ENCODE results near the gene DBX2.
"Not testable (repeated sequence)": the region's sequence is repeated elsewhere in the genome, so short reads cannot be mapped to it uniquely, and the experiment has no call there.

The DBX2 gene

GRCh38 chr12:45050751-45051571, at the start of gene DBX2:
TSS of gene DBX2 (minus strand) at chr12:45051099. CDS start at chr12:45050927, 172 bp downstream.
- DNase-seq (ENCODE audit: low spot score): no peak

- DNase-seq (ENCODE audit: low spot score): no peak
Observed at GRCh38 chr12:45098766-45099165, 47.9 kb upstream of the DBX2 start.

DNA sequence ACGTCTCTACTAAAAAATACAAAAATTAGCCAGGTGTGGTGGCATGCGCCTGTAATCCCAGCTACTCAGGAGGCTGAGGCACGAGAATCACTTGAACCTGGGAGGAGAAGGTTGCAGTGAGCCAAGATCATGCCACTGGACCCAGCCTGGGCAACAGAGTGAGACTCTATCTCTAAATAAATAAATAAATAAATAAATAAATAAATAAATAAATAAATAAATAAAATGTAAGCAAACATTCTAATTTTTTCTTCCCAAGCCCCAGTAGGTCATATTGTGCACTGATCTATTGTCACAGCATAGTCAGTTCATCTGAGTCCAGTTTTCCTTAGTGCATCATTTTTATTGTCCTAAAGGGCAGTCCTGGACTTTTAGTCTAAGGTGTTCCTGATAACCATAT, 44.5 kb upstream of the DBX2 start:
- not testable (repeated sequence) for DNase-seq (ENCODE audit: low spot score)

- no peak for DNase-seq (ENCODE audit: low spot score)
Observed at GRCh38 chr12:45093051-45093450, 42.2 kb upstream of the DBX2 start.

DNA sequence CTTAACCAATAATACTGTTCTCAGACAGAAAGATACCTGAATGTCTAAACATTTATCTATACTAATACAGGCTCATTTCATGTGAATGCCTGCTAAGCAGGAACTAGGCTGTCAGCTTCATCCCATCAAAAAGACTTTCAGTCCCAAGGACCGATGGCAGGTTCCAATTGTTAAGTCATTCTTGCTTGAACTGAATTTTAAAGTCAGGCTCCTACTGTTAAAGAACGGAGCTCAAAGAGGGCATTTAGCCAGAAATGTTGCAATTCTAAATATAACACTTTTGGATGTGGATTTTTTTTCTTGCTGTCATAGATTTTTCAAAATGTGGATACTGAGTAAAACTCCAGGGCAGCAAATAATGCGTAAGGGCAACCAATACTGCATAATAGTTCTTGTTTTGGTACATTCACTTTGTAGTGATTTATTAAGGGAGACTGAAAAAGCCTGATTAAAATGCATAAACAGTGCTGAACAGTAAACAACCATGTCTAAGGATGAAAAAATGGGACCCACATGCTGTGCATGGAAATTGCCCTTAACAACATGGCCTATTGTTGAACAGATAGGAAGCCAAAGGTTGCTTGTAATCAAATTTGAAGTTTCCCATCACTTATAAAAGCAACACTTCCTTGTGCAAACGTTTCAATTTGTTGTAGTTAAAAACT, 38.6 kb upstream of the DBX2 start:
- no peak for DNase-seq (ENCODE audit: low spot score)

DNA sequence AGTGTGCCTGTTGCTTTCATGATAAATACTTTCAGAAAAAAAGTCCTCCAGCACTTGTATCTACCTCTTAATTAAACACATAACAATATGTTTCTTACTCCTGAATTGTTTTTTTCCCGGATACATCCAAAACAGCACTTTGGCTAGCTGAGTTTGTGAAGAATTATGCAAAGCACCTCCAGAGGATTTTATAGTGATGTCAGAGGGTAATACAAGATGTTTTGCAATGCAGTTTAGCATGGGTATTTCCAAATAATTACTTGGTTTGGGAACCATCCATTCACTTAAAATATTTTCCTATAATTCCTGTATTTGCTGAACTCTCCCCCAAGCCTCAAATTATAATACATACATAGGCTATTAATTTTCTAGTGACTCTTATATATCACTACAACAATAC, 37.7 kb upstream of the DBX2 start:
- no peak for DNase-seq (ENCODE audit: low spot score)

GRCh38 chr12:45084248-45084647, 33.3 kb upstream of the DBX2 start:
- DNase-seq (ENCODE audit: low spot score): not testable (repeated sequence)

- DNase-seq (ENCODE audit: low spot score): no peak
Observed at GRCh38 chr12:45077251-45077650, 26.4 kb upstream of the DBX2 start.

- DNase-seq (ENCODE audit: low spot score): no peak
Observed at GRCh38 chr12:45076417-45077026, 25.6 kb upstream of the DBX2 start.

- no peak for DNase-seq (ENCODE audit: low spot score)
Observed at GRCh38 chr12:45075587-45076282, 24.8 kb upstream of the DBX2 start.

- no peak for DNase-seq (ENCODE audit: low spot score)
Observed at GRCh38 chr12:45065125-45065626, 14.3 kb upstream of the DBX2 start.

GRCh38 chr12:45060976-45061375, 10.1 kb upstream of the DBX2 start:
- DNase-seq (ENCODE audit: low spot score): no peak

- DNase-seq (ENCODE audit: low spot score): no peak
Observed at GRCh38 chr12:45051572-45052125, 750 bp upstream of the DBX2 start.

- no peak for DNase-seq (ENCODE audit: low spot score)
Observed at GRCh38 chr12:45049912-45050750, 768 bp downstream of the DBX2 start.

DNA sequence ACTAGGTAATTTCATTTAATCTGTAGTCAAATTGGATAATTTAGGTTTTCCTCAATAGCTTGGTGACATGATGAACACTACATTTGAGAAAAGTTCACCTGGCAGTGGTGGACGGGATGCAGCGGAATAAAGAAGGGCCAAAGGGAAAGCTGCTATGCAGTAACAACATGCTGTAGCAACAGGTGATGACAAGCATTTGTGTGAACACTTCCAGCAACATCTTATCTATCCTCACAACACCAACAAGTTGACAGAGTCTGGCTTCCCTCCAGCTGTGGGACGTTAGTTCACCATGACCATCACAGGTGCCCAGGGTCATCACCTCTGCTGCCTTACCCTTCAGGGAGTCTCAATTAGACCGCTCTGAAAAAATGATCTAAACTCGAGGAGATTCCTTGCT, 8.3 kb downstream of the DBX2 start:
- DNase-seq (ENCODE audit: low spot score): no peak

GRCh38 chr12:45040977-45041376, 9.9 kb downstream of the DBX2 start:
- no peak for DNase-seq (ENCODE audit: low spot score)

DNA sequence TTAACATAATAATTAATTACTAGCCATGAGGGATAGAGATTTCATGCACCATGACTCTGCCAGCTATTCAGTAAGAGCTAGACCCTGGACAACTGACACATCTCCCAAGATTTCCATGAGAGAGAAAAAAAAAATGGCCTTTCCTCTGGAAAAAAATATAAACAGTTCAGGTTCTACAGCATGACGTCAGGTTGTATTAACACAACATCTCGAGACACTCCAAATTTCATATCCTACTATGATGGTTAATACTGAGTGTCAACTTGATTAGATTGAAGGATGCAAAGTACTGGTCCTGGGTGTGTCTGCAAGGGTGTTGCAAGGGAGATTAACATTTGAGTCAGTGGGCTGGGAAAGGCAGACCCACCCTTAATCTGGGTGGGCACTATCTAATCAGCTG, 11.1 kb downstream of the DBX2 start:
- no peak for DNase-seq (ENCODE audit: low spot score)

DNA sequence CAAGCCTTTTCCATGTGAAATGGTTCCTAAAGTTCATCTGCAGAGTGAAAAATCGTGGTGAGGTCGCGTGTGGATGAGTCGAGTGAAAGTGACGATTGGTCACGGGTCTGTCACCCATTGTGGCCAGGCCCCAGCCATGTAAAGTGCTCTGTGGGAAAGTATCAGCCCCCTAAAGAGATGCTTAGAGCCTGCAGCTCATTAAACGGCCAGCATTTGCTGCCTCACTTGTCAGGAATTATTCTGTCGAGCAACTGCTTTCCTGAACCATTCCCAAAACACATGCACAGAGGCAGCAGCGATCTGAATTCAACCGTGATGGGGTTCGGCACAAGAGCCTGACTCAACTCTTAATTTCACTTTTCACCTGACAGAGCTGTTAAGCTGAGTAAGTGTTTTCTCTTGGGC, 16.0 kb downstream of the DBX2 start:
- no peak for DNase-seq (ENCODE audit: low spot score)

DNA sequence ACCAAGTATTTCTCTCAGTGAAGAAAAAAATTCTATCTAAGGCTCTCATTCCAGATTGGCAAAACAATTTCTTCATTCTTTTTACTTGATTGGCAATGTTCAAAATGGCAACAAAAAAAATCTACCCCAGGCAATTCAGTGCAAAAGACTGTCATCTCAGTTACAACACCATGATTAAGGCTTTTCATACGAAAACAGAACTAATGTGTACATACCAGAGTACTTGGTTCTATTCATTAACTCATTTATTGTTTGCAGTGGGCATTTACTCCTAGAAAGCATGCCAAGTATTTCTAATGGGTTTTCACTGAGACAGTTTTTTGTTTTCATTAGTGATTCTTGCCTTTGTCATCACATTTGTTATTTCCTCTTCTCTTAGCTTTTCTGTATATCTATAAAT, 33.0 kb downstream of the DBX2 start:
- DNase-seq (ENCODE audit: low spot score): no peak

GRCh38 chr12:45014396-45014795, 36.5 kb downstream of the DBX2 start:
- DNase-seq (ENCODE audit: low spot score): no peak

DNA sequence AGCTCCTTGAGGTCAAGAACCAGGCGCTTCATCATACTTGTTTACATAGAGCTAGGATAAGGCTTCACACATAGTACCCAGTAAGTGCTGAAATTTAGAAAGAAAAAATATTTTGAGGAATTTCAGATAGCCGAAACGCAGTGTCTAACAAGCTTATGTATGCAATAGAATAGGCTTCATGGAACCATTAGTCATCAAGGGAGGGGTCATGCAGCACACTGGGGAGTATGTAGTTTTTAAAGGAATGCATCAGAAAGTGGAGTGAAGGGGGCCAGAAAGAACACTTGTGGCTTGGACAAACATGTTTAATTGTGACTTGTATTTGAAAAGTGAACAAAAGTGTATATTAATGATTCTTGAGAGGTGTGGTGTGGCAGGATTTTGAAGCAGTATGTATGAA, 38.1 kb downstream of the DBX2 start:
- DNase-seq (ENCODE audit: low spot score): no peak
